ENCODE measurements around the gene ITGB6.
A peak's percentile ranks its signal among the peaks of the same experiment; 100 is the strongest.

The ITGB6 gene

DNA sequence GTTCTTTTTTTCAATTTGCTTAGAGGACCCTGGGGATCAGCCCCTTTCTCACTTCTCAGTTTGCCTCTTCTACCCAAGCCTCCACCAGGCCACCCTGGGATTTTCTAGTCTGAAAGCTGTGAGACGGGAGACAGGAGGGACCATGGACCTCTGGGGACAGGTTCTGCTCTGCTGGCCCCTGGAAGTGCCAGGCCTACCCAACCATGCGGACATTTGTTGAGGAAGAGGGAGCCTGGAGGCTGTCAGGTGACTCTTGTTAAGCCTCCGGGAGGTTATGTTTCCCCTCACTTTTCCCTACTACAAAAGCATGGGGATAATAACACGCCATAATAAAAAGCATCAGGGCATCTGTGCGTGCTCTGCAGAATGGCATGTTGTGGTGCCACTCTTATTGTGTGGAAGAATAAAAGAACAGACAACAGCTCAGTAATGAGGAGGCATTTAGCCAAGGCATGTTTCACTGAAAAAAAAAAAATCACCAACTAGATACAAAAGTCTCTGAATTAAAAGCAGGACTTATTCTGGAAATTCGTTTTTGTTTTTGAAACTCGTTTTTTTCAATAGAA lies 89.3 kb downstream of the ITGB6 start:
- in situ Hi-C loops (cut with HindIII; ENCODE audit: low pct_ligation_motif_present, low sequenced_read_pairs): no loop called here
- no peaks in the 10 kb centered on the region for H3K27me3 ChIP-seq (replicated peaks)
- no peak overlapping the region for H3K27ac ChIP-seq
- no peak for TF ChIP-seq CTCF (IDR thresholded peaks at IDR 0.05; ENCODE audit: low read depth, low read length, missing control alignments)
- H3K4me3 ChIP-seq (ENCODE audit: low read depth, low read length): no peak overlapping the region
- no peak for DNase-seq
- no peaks in the 10 kb centered on the region for H3K36me3 ChIP-seq (replicated peaks)

- Histone ChIP-seq H3K36me3 (replicated peaks) (no peaks in the 10 kb centered on the region), H3K27ac (no peak overlapping the region), H3K27me3 (replicated peaks) (no peaks in the 10 kb centered on the region), H3K4me3 (ENCODE audit: low read depth, low read length) (no peak overlapping the region)
- in situ Hi-C loops (cut with HindIII; ENCODE audit: low pct_ligation_motif_present, low sequenced_read_pairs): no loop called here
- peak; percentile 80 for TF ChIP-seq CTCF (IDR thresholded peaks at IDR 0.05; ENCODE audit: low read depth, low read length, missing control alignments)
- peak; percentile 66 for DNase-seq
These were observed 90.0 kb downstream of the ITGB6 start for GRCh38 chr2:160109939-160110673.

DNA sequence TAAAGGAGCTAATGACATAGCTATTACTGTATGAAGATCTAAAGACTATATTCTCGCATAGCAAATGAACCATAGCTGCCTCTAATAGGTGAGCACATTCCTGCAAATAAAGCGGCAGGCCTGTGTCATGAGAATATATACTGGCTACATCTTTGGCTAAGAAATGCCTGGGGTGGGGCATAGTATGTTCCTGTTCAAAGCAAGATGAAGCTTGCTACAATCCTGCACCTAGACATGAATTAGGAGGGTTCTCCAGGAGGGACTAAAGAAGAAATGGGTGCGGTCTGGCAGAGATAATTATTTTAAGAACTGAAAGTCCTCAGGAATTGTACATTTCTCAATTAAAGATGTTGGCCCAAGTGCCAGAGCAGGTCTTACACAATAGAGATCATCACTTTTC lies 90.8 kb downstream of the ITGB6 start:
- no peak overlapping the region for H3K27ac ChIP-seq
- H3K36me3 ChIP-seq (replicated peaks): no peaks in the 10 kb centered on the region
- no peak for TF ChIP-seq CTCF (IDR thresholded peaks at IDR 0.05; ENCODE audit: low read depth, low read length, missing control alignments)
- no peak overlapping the region for H3K4me3 ChIP-seq (ENCODE audit: low read depth, low read length)
- no peaks in the 10 kb centered on the region for H3K27me3 ChIP-seq (replicated peaks)
- in situ Hi-C loops (cut with HindIII; ENCODE audit: low pct_ligation_motif_present, low sequenced_read_pairs): no loop called here
- DNase-seq: no peak

DNA sequence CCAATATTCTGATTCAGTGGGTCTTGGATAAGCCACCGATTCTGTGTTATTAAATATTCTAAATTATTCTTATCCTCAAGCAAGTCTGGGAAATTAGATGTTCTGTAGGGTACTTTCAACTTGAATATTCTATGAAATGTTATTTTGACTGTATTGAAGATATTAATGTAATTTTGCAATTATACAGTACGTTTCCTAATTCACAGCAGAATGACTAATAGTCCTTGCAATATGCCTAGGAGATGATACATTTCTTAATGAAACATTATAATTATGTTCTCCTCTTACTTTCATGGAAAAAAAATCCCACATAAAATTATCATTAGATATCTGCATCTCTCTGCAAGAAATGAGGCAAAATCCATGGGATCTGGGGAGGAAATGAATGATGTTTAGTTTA lies 91.4 kb downstream of the ITGB6 start:
- Histone ChIP-seq H3K36me3 (replicated peaks) (no peaks in the 10 kb centered on the region), H3K27ac (no peak overlapping the region), H3K27me3 (replicated peaks) (no peaks in the 10 kb centered on the region), H3K4me3 (ENCODE audit: low read depth, low read length) (no peak overlapping the region)
- TF ChIP-seq CTCF (IDR thresholded peaks at IDR 0.05; ENCODE audit: low read depth, low read length, missing control alignments): no peak
- in situ Hi-C loops (cut with HindIII; ENCODE audit: low pct_ligation_motif_present, low sequenced_read_pairs): no loop called here
- no peak for DNase-seq

DNA sequence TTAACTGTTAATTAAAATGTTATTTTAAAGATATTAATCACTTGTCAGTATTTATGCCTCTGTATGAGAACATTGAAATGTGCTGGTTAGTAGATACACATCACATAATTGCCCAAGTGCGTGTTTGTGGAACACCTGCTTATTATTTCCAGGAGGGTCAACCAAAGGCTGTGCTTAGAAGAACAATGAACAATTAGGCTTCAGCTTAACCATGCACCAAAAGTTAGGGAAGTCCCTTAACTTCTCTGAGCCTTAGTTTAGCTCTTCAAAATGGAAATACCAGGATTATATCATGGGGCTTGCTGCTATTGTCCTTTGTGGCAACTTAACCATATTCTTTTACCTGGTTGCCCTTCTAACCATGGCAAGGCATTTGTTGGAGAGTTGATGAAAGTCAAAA lies 94.7 kb downstream of the ITGB6 start:
- H3K36me3 ChIP-seq (replicated peaks): no peaks in the 10 kb centered on the region
- DNase-seq: no peak
- in situ Hi-C loops (cut with HindIII; ENCODE audit: low pct_ligation_motif_present, low sequenced_read_pairs): no loop called here
- no peak overlapping the region for H3K4me3 ChIP-seq (ENCODE audit: low read depth, low read length)
- H3K27me3 ChIP-seq (replicated peaks): no peaks in the 10 kb centered on the region
- H3K27ac ChIP-seq: no peak overlapping the region
- TF ChIP-seq CTCF (IDR thresholded peaks at IDR 0.05; ENCODE audit: low read depth, low read length, missing control alignments): no peak

- Histone ChIP-seq H3K36me3 (replicated peaks) (no peaks in the 10 kb centered on the region), H3K27me3 (replicated peaks) (no peaks in the 10 kb centered on the region), H3K4me3 (ENCODE audit: low read depth, low read length) (no peak overlapping the region), H3K27ac (no peak overlapping the region)
- in situ Hi-C loops (cut with HindIII; ENCODE audit: low pct_ligation_motif_present, low sequenced_read_pairs): no loop called here
- no peak for DNase-seq
- TF ChIP-seq CTCF (IDR thresholded peaks at IDR 0.05; ENCODE audit: low read depth, low read length, missing control alignments): no peak
These were observed 96.0 kb downstream of the ITGB6 start for GRCh38 chr2:160104115-160104514.
